22Rv1 (cell line): ENCODE measurements around the gene PLXNB1.

Experiments used
- H3K27ac ChIP-seq: fragments of 450-650 bp; 2 replicates; pipeline ENCODE4 v1.5.1; 2017
- CTCF ChIP-seq: fragments of 450-650 bp; IDR thresholded peaks from 2 replicates; pipeline ENCODE4 v1.5.1; 2017; ENCODE audit warnings: mild to moderate bottlenecking
- ZFX ChIP-seq: fragments of 450-650 bp; IDR thresholded peaks from 2 replicates; pipeline ENCODE4 v1.6.1; 2017; ENCODE audit warnings: antibody characterized with exemption, borderline replicate concordance

Gene PLXNB1

DNA sequence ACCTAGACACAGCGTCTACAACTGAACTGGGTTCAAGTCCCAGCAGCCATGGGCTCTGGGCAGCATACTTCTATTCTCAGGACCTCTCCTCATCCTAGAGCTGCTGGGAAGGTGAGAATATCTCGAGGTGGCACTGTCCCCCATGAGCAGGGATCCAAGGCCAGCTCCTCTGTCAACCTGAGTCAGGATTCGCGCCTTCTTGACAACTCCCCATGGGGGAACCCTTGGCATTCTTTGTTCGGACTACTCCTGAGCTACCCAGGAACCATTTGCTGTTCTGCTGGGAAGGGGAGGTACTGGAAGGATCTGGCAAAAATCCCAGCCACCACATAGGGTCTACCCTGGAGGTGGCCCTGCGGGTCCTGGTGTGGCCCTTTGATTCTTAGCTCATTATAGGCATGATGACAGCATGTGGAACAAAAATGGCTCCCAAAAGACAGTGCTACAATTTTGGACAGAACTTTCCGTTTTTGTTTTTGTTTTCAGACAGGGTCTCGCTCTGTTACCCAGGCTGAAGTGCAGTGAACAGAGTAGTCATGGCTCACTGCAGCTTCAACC, 22.3 kb downstream of the PLXNB1 start:
- no peak for TF ChIP-seq ZFX
- no peak for TF ChIP-seq CTCF
- no peak overlapping the region for H3K27ac ChIP-seq

GRCh38 chr3:48406443-48407431, 23.1 kb downstream of the PLXNB1 start:
- TF ChIP-seq CTCF: no peak
- TF ChIP-seq ZFX: no peak
- H3K27ac ChIP-seq: no peak overlapping the region

DNA sequence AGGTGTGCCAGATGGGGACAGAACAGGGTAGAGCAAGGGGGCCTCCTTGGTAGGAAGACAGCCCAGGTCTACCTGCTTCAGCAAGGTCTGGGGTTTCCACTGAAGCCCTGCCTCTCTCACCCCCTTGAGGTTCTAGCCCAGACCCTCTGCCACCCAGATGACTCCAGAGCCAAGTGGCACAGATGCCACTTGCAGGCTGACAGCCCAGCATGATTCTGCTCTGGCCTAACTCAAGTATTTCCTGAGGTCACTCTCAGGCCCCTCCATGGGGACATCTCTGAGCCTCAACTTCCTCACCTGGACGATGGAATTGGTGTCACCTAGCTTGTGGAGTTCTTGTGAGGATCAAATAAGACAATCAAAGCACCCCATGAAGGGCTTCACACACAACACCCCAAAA, 23.9 kb downstream of the PLXNB1 start:
- TF ChIP-seq CTCF (no peak), ZFX (no peak)
- no peak overlapping the region for H3K27ac ChIP-seq

- no peak overlapping the region for H3K27ac ChIP-seq
- TF ChIP-seq ZFX (no peak), CTCF (no peak)
These were observed 24.5 kb downstream of the PLXNB1 start for GRCh38 chr3:48405343-48405881.

- H3K27ac ChIP-seq: no peak overlapping the region
- TF ChIP-seq CTCF (no peak), ZFX (no peak)
These were observed 25.2 kb downstream of the PLXNB1 start for GRCh38 chr3:48404440-48405342.

GRCh38 chr3:48403533-48404439, 26.1 kb downstream of the PLXNB1 start:
- no peak overlapping the region for H3K27ac ChIP-seq
- no peak for TF ChIP-seq CTCF
- no peak for TF ChIP-seq ZFX
